HG03135 (cell line): Measurements from ENCODE around the gene C21orf91.
A peak's percentile ranks its signal among the peaks of the same experiment; 100 is the strongest.

Experiments used
- ATAC-seq: cut with Tn5 transposase; IDR thresholded peaks from one replicate; pipeline ENCODE4 v1.9.1; 2021; ENCODE audit warnings: mild to moderate bottlenecking, moderate library complexity; ENCODE audit not compliant: unreplicated experiment

C21orf91 gene

DNA sequence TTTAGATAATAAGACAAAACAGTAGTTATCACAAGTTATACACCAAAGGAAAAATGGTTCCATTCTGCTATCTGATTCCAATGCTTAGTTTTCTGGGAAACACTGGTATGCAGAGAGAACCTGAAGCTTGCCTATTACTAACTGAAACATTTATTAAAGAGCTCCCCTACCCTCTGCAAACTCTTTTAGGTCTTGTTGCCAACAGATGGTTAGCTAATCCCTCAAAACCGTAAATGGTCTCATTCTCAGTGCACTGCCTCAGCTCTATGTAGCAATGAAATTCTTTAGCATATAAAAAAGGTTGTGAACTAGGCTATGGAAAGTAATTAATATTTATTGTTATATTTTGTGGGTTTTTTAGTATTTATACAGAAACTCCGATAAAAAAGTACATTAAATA lies 20.4 kb downstream of the C21orf91 start:
- no peak for ATAC-seq

DNA sequence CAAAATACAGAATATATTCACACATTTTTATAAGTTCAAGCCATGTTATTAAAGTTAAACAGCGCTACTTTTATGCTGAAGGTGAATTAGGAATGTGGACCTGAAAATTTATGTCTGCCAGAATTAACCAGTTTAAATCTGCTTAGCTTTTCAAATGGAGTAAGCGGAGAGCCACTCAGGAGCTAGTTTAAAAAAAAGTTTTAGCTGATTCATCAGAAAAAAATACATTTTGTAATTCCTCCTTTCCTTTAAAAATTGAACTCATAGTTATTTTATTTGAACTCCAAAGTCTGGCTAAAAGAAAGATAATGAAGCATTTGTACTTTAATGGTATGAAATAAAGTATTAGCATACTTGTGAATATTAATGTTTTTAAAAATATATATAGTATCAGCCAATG lies 21.2 kb downstream of the C21orf91 start:
- no peak for ATAC-seq

DNA sequence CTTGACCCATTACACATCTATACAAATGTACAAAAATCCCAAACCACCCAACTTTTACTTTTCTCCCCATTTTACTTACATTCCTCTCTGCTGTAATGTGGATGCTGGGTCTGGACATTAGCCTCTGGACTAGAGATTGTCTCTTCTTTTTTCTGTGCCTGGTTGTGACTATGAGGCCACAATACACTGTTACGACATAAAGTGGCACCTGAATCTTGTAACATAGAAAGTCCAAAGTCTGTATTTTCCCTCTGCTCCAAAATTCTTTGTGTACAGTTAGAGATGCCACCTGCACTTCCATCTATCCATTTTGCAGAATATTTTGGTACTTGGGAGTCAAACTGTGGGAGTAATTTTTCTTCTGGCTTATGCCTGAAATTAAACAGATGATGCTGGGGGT lies 22.7 kb downstream of the C21orf91 start:
- no peak for ATAC-seq

DNA sequence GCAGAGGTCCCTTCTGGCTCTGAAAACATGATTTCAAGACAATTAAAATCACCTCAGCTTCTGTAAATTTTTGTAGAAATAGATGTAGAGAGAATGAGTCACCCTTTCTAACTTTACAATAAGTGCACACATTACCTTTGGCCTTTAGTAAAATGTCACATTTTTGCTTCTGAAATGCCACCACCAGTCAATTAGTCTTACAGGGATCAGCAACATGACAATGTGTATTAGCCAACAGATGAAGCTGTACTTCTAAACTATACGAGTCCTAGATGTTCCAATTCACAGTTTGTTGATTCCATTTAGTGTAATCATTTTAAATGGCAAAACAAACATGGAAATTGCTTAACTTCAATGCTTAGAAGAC lies 23.1 kb downstream of the C21orf91 start:
- no peak for ATAC-seq

DNA sequence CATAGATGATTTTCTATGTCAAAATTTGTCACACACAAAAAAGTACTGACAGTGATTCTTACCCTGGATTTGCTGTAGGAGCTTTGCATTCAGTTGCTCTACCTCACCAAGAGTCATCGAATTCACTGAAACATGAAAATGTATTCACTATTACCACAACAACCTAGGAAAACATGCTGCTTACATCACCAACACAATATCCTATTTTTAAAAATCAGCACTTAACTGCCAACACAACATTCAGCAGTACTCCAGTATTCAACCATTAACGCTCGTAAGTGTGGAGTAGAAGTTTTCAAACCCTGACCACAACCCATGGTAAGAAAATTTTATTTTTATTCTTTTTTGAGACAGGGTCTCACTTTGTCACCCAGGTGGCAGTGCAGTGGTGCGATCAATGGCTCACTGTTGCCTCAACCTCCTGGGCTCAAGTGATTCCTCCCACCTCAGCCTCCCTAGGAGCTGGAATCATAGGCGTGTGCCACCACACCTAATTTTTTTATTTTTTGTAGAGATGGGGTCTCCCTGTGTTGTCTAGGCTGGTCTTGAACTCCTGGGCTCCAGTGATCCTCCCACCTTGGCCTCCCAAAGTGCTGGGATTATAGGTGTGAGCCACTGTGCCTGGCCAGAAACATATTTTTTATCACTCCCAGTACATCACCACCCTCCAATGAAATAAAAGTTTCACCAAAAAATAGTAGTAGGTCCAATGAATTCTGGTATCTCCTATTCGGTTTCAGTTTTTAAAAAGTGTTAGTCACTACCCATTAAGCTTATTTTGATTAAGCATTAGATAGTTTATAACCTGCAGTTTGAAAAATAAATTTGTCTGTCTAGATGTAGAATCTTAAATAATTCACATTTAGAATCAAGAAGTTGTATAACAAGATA lies 23.8 kb downstream of the C21orf91 start:
- ATAC-seq: no peak

DNA sequence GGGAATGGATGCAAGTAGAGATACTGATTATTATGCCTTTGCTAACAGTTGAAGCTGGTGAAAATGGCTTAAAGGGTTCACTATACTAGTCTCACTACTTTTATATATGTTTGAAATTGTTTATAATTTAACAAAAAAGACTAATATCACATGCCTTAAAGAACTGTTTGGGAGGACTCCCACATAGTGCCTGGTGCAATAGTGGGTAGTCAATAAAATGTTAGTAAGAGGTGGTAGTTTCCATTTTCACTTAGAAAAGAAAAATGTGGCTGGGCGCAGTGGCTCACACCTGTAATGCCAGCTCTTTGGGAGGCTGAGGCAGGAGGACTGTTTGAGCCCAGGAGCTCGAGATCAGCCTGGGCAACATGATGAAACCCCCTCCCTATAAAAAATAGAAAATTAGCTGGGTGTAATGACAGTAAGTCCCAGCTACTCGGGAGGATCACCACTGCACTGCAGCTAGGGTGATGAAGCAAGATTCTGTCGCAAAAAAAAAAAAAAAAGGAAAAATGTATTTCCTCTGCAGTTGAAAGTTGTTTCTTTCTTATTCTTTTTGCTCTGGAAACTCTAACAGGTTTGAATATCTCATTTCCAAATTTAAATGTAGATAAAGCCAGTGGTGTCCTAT lies 24.5 kb downstream of the C21orf91 start:
- ATAC-seq: no peak

DNA sequence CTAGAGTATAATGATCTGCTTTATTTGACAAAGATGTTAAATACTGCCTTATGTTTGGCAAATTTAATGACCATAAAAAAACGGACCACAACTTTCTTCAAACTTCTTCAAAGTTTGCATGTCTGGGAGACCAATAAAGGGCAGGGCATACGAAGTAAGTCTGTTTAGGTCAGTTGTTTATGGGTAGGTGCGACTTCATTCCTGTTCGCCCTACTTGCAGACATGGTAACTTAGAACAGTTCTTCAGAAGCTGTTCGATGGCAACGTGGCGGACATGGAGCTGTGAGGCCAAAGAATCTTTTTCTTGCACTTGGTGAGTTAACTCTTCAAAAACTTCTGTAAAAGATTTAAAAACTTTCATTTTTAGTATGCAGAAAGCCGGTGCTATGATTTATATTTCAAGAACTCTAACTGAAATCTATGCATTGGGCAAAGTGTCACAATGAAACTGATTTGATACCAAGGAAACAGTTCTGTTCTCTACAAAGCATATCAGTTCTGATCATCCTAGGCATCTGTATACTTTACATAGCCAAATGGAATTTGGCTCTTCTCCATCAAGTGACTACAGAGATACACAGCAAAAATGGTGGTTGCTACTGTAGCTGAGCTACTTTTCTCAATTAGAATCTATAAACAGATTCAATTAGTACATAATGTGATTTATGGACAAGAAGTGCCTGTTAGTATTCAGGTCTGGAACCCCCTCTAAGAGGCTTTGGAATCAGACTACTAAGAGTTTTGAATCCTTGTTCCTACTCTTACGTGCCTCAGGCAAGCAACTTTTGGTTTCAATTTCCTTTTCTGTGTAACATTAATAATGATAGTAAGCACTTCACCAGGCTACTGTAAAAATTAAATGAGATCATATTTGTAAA lies 25.7 kb downstream of the C21orf91 start:
- peak; percentile 67 for ATAC-seq

DNA sequence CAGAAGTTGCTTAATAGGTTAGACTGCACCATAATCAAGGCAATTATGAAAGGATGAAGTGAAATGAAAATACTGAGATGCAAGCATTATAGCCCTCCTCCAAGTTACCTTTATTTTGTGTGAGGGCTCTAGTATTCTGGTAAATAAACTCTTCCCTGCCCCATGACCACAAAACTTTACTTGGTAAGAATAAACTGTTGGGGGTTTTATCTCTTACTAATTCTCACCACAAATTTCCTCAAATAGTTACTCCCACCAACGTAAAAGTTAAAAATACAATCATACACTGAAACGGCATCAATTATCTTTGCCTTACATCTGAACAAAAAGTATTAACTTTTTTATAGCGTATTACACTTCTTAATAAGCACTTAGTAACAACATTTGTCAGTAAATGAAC lies 29.5 kb downstream of the C21orf91 start:
- no peak for ATAC-seq

DNA sequence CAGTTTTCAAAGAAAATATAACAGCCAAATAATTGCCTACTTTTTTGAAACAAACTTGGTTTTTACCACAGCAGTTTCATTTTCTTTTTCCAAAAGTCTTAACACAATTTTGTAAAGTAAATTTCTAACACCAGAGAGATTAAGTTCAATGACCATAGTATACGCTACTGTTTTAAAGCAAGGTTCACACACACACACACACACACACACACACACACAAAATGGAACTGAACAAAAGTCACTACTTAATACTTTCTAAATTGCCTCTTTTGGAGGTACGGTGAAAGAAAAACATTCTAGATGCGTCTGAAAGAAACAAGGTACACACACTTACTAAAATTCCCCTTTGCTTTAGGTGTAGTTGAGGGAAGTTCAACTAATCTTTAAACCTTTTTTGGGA lies 30.1 kb downstream of the C21orf91 start:
- no peak for ATAC-seq

DNA sequence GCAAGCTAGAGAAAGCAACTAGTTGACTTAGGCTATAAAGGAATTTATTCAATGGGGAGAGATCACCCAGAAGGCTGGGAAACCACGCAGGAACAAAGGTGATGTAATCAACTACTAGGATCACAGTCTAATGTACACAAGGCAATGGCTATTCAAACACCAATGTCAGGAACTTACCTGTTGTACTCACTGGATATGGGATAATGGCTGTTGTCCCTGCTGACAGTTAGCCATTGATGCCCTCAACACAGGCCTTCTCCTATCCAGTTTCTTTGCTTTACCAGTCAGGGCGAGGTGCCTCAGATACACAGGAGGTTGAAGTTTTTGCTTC lies 32.3 kb downstream of the C21orf91 start:
- ATAC-seq: no peak

DNA sequence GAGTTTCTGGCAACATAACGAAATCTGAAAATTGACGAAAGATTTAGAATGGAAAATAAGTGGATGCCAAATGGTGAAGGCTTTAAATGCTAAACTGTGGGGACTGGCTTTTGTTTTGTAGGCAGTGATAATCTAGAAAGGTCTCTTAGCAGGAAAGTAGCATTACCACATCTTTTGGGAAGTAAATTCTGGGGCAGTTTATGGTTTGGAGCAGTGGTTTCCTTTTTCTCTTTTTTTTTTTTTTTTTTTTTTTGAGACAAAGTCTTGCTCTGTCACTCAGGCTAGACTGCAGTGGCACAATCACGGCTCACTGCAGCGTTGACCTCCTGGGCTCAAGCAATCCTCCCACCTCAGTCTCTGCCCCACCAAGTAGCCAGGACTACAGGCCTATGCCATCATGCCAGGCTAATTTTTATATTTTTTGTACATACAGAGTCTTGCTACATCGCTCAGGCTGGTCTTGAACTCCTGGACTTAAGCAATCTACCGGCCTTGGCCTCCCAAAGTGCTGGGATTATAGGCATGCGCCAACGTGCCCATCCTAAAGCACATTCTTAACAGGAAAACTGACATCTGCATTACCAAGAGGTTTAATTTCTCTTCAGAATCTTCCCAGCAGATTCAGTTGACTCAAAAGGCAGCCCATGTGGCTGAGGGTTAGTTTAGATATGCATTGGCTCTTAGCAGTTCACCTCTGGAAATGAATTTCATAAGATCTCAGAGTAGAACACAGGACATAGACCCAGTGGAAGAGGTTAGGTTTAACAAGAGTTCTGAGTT lies 32.9 kb downstream of the C21orf91 start:
- ATAC-seq: no peak

DNA sequence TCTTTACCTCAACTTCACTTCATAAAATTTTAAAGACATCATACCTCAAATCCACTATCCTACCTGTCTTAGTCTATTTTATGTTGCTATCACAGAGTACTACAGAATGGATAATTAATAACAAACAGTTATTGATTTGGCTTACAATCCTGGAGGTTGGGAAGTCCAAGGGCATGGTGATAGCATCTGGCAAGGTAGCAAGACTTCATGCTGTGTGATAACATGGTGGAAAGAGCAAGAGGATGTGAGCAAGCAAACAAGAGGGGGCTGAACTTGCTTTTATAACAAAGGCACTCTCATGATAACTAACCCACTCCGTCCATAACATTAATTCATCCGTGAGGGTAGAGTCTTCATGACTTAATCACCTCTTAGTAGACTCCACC lies 33.8 kb downstream of the C21orf91 start:
- no peak for ATAC-seq

DNA sequence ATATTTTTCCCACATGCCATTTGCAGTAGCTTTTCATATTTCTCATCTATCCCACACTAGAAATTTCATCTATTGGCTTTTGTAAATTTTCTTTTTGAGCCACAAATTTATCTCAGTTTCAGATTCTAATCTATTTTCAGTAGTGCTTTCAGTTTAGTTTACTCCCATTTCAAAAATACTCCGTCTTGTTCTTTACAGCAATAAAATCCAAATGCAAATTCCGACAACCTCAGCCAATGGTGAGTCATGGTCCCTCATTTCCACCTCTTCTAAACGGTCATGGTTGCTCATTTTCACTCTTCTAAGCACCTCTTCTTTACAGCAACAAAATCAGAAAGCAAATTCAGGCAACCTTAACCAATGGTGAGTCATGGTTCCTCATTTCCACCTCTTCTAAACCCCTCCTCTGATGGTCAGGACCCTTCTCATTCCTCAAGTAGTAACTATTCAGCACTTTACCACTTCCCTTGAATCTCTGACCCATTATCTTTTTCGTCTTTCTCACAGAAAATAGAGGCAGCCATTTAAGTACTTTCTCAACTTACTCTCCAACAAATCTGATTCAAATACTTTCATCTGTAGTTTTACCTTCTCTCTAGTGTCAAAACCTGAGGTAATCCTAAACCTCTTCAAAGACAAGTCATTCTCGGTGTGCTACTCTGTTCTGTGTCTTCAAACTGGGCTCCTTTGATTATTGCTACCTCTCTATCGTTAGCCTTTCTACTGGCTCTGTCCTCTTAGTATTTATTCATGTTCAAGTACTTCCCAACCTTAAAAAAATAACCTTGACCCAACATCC lies 34.4 kb downstream of the C21orf91 start:
- ATAC-seq: peak; percentile 52

DNA sequence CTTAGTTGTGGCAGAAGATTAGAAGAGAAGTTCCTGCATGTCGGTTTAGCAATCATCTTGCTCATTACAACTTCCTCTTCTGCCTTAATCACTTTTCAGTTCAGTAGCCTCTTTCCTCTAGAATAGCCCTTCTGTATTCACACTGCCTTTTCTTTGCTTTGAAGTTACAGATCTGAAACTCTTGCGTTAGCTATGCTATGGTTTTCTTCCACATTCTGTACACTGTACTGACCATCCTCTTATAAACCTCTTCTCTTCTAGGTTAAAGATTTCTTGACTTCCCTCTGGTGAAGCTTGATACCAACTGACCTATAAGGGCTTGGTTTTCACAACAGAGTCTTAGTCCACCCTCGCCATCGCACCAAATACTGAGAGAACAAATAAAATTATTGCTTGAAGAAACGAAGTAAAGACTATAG lies 35.0 kb downstream of the C21orf91 start:
- ATAC-seq: peak; percentile 65

DNA sequence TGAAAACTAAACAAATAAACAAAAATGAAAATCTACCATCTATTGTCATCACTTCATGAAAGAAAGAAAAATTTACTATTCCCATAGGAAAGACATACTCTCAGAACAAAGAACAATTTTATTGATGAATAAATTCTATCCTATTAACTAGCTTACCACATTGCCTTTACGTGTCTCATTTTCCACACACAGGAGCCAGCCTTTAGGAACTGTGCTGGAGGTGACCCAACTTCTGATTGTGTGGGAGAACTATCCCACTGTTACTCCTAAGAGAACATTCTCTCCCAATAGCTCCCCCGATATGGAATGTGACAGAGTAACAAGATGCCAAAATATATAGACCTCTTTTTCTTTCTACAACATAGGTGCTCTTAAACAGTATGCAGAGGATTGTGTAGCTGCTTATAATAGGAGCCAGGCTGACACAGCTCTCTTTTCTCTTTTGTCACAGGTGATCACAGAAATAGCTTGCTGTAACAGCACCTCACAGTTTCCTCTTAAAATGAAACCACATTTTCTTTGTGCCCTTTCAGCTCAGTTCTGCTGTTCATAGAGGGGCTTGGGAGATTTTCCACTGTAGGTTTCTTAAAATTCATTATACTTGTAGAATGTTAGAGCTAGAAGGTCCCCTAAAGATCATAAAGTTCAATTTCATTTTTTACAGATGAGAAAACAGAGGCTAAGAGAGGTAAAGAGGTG lies 35.5 kb downstream of the C21orf91 start:
- ATAC-seq: peak; percentile 40

DNA sequence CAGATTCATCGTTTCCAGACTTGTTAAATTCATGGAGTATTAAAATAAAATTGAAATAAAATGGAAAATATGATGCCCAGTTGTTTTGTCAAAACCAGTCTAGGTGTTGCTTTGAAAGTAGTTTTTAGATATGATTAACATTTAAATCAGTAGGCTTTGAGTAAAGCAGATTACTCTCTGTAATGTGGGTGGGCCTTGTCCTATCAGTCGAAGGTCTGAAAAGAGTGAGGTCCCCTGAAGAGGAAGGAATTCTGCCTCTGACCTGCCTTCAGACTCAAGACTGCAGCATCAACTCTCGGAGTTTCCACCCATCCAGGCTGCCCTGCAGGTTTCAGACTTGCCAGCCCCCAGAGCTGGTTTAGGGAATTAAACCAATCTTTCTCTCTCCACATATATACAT lies 36.2 kb downstream of the C21orf91 start:
- ATAC-seq: no peak

DNA sequence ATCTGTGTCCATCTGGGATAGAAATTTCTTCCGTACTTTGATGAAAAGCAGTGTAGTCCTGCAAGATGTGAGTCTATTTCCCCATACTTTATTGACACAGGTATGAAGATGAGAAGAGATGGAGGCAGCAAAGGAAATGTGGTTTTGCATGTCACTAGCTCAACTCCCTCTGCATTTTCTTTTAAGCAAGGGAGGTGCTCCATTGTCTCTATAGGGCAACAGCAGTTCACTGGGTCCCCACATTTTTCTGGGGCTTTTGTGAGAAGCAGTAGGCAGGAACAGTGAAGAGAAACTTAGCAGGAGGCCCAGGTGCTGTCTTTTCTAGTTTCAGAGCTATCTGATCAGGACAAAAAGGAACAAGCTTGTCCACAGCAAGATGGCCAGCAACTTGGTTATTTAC lies 37.1 kb downstream of the C21orf91 start:
- no peak for ATAC-seq

DNA sequence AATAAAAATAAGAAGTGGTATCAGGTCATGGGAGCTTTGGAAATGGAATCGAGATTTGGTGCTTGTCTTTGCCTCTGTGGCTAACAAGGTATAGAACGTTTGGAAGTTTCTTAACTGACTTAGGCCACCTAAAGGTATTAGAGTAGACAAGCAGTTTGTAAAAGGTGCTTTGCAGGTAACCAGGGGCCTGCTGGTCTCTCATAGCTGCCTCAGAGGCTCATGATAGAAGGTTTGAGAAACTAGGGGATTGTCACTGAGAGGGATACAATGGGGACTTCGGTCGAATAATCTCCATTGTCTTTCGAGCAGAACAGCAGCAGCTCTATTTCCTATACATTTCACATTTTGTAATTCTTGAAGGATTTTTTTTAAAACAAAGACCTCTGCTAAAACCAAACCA lies 37.6 kb downstream of the C21orf91 start:
- no peak for ATAC-seq

DNA sequence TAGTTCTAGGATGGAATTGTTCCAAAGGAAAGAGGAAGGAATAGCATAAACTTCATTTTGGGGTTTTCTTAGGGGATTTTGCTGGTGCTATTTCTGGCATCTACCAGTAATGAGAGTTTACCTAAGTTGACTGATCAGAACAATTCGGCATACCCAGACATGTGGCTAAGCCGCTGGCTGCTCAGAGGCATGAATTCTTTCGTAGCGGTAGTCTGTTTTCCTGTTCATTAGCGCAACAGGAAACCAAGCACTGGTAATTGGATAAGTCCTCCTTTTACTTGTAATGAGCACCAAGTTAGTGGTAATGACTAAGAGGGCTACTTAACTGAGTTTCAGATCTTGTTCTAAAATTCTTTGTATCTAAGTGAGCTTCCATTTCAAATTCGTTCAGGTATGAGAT lies 38.6 kb downstream of the C21orf91 start:
- ATAC-seq: peak; percentile 35

DNA sequence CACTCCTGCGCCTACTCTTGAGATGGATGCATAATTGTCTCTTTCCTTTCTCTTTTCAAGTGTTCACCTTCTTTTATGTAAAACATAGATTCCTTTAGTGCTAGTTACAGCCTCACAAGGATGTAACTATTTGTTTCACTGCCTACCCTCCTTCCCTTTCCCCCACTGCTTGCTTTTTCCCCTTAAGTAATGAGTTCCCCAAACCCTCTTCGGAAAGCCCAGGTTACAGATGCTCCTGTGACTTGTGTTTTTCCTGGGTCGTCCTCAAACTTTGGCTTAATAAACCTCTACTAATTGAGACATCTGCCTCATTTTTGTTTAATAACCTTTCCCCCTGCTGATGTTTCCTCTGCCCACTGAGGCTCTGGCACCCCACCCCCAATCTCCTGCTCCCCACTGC lies 39.2 kb downstream of the C21orf91 start:
- ATAC-seq: no peak
